ENCODE data around the gene STK38L. TPM values are rescaled to one million over a fixed set of nuclear protein-coding genes. Genes with fewer than 3 reads are reported as not detected.

STK38L gene
- total and polyA plus RNA-seq, 10 of the 15 experiments (the other 5 are each of a cell fraction or from before 2014, with no cell fraction given), result 43.0 to 154 (median 115) TPM

DNA sequence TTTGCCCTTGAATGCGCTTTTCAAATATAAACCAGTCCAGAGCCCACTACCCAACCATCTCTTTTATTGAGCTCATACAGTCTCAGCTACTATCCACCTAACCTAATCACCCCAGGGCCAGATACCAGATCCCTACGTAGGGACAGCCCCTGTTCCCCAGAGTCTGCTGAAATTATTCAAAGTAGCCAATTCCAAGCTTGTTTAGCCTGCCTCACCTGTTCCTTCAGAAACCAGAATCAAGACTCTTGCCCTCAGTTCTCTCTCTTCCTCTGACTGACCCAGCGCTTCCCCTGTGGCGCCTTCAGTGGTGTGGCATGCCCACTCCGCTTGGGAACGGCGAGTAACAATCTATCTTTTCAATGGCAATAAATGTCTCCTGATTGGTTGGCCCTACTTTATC lies 107.4 kb downstream of the STK38L start:
- CTCF ChIA-PET, result interaction anchor here (0.9 kb wide), 2 partner anchors 9 to 49 kb away, joined by 3 to 5 read pairs; no protein-coding TSS in a partner anchor
- Histone ChIP-seq H3K27ac (ENCODE audit: control insufficient read depth, insufficient read depth) (no peak overlapping the region), H3K79me2 (ENCODE audit: control insufficient read depth, insufficient read depth, low read length) (peaks cover 46% of the 10 kb centered on the region), H3K36me3 (ENCODE audit: control insufficient read depth in 2 of 2, insufficient read depth in 2 of 2, low read length in 1 of 2) (0 out of 4 replicates have a peak, but pooled peaks cover 0 to 2% of the 10 kb centered on the region in 2 experiments), H3K4me2 (ENCODE audit: control insufficient read depth, insufficient read depth) (no peak overlapping the region), H2AFZ (ENCODE audit: control insufficient read depth, low read depth, low read length) (no peak overlapping the region), H3K27me3 (replicated peaks in 1 of 2; ENCODE audit: control insufficient read depth in 2 of 2, insufficient read depth in 2 of 2, low read length in 1 of 2) (no peaks in the 10 kb centered on the region), H4K20me1 (ENCODE audit: control insufficient read depth, insufficient read depth) (no peaks in the 10 kb centered on the region), H3K9ac (ENCODE audit: control insufficient read depth, insufficient read depth, low read length) (no peak overlapping the region), H3K4me3 (no peak overlapping the region), H3K9me3 (replicated peaks; ENCODE audit: control insufficient read depth, insufficient read depth, low read length) (no peaks in the 10 kb centered on the region; the same call in 2 of the 3 replicates), H3K4me1 (ENCODE audit: control insufficient read depth, insufficient read depth, low read length) (no peaks in the 10 kb centered on the region)
- TF ChIP-seq KLF5 (IDR thresholded peaks at IDR 0.05; ENCODE audit: partially characterized antibody) (no peak), TBL1XR1 (IDR thresholded peaks at IDR 0.05; ENCODE audit: low read depth, low read length) (no peak), MEF2B (IDR thresholded peaks at IDR 0.05; ENCODE audit: partially characterized antibody, poor library complexity, severe bottlenecking) (no peak), MEF2A (IDR thresholded peaks at IDR 0.05; ENCODE audit: insufficient read depth, low read depth, low read length) (no peak), KAT2A (conservative IDR thresholded peaks at IDR 0.05; ENCODE audit: control insufficient read depth, low read depth, low read length) (no peak), IKZF1 (conservative IDR thresholded peaks at IDR 0.05) (no peak), RCOR1 (conservative IDR thresholded peaks at IDR 0.05; ENCODE audit: low read depth, low read length) (no peak), MTA2 (IDR thresholded peaks at IDR 0.05; ENCODE audit: low read depth) (no peak), NRF1 (conservative IDR thresholded peaks at IDR 0.05; ENCODE audit: low read depth, low read length) (no peak), SREBF1 (IDR thresholded peaks at IDR 0.05; ENCODE audit: low read length) (no peak), FOS (IDR thresholded peaks at IDR 0.05; ENCODE audit: borderline replicate concordance, extremely low read depth, insufficient read length) (no peak)
- POLR2A ChIA-PET, result no interaction called here
- no peak for ATAC-seq
- DNase-seq (ENCODE audit: low read depth, low spot score), result no peak
- 94% methylated on average over 7 of the region's 7 CpGs for WGBS (ENCODE audit: insufficient coverage, insufficient replicate concordance, low lambda C conversion rate, missing lambda C conversion rate)
- in situ Hi-C loops (cut with MboI) (no loop called here), intact Hi-C loops (cut with micrococcal nuclease; ENCODE audit: unreplicated experiment) (no loop called here)
- no TSS peak for BruUV-seq (replicated peaks)
- SMC1A ChIA-PET (ENCODE audit: uncharacterized antibody, unreplicated experiment), result interaction anchor here (0.9 to 2.6 kb wide), 3 partner anchors 9 to 22 kb away, joined by 3 to 8 read pairs (median 5); no protein-coding TSS in a partner anchor
- no peak for FAIRE-seq
- RAD21 ChIA-PET (ENCODE audit: unreplicated experiment), result interaction anchor here (1.0 kb wide), 1 partner anchor 14 kb away, joined by 3 read pairs; no protein-coding TSS in a partner anchor

Measured in GM12878 (cell line).